HuH-7 (cell line): ENCODE data around the gene ZBTB32.
A peak's percentile ranks its signal among the peaks of the same experiment; 100 is the strongest.
"Not testable (repeated sequence)": the region's sequence is repeated elsewhere in the genome, so short reads cannot be mapped to it uniquely, and the experiment has no call there.

Source experiments
- DNase-seq: peaks from one replicate; pipeline ENCODE4 v3.0.0; 2011; ENCODE audit warnings: low spot score

Gene ZBTB32

GRCh38 chr19:35704218-35704617, at the start of gene ZBTB32:
Gene ZBTB32 (plus strand): TSS chr19:35704558. CDS start chr19:35714627, 10,069 bp downstream.
- no peak for DNase-seq

DNA sequence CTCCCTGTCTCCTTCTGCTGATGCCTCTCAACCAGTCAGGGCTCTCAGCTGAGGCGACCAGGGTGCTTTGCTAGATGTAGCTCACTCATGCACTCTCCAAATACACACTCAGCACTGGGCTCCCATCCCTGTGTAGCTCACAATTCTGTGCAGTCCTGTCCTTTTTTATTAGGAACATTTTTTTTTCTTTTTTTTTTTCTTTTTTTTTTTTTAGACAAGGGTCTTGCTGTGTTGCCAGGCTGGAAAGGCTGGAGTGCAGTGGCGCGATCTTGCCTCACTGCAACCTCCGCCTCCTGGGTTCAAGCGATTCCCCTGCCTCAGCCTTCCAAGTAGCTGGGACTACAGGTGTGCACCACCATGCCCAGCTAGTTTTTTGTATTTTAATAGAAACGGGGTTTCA, 49.5 kb upstream of the ZBTB32 start:
- DNase-seq: not testable (repeated sequence)

DNA sequence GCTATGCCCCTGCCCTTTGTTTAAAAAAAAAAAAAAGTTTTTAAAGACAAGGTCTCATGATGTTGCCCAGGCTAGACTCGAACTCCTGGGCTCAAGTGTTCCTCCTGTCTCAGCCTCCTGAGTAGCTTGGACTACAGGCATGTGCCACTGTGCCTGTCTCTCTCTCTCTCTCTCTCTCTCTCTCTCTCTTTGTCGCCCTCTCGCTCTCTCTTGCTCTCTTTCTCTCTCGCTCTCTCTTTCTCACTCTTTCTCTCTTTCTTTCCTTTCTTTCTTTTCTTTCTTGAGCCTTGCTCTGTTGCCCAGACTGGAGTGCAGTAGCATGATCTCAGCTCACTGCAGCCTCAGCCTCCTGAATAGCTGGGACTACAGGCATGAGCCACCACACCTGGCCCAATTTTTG, 48.8 kb upstream of the ZBTB32 start:
- no peak for DNase-seq

DNA sequence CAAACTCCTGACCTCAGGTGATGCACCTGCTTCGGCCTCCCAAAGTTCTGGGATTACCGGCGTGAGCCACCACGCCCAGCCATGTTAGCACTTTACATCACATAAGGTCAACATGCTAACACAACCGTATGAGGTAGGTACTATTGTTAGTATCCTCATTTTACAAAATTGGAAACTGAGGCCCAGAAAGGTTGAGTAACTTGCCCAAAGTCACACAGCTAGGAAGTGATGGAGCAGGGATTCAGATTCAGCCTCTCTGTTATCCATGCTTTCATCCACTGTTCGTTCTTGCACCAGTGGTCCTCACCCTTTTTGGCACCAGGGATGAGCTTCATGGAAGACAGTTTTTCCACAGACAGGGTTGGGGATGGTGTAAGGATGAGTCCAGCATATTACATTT, 47.7 kb upstream of the ZBTB32 start:
- no peak for DNase-seq

DNA sequence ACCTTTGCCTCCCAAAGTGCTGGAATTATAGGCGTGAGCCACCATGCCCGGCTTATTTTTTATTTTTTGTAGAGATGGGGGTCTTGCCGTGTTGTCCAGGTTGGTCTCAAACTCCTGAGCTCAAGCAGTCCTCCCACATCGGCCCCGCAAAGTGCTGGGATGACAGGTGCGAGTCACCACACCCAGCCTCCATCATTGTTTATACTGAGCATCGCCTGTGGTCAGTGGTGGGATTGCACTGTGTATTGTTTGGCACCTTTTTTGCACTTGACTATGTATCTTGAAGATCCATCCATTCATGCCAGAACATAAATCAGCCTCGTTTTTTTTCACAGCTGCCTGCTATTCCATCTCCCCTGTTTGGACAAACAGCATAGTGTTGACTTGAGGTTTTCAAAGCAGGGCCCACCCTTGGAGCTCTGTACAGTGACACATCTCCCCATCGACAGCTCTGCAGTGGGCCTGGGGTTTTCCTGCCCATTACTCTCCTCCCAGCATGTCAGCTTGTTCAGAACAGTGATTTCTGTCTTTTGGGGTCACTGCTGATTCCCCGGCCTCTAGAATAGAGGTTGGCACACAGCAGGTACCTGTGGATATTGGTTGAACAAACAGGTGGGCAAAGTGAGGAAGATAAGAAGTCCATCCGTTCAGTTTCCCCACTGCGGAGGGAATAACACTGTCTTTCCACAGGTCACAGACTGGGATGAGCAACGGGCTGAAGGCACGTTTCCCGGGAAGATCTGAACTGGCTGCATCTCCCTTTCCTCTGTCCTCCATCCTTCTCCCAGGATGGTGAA, 46.3 kb upstream of the ZBTB32 start:
- DNase-seq: no peak

DNA sequence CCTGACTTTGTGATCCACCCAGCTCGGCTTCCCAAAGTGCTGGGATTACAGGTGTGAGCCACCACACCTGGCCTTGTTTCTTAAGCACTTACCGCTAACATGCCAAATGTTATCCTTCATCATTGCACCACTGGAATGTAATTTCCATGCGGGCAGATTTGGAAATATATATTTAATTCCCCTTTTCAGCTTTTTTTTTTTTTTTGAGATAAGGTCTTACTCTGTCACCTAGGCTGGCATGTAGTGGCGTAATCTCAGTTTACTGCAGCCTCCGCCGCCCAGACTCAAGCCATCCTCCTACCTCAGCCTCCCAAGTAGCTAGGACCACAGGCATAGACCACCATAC, 42.4 kb upstream of the ZBTB32 start:
- no peak for DNase-seq

DNA sequence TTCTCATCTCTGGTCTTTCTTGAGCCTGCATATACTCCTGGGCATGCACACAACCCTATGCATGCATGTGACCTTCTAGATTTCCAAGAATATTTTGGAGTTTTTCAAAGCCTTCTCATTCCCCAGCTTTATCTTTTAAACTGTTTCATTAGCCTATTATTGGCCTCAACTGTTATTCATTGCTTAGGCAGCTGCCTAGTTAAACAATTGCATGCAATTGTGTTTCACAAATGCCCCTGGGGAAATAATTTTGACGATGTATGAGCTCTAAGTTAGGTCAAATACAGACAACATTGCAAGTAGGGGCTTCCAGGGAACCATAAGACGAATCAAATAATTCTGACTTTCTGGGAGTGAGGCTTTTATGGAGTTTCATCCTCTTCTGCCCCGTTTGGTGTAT, 40.4 kb upstream of the ZBTB32 start:
- no peak for DNase-seq

GRCh38 chr19:35665157-35665556, 39.2 kb upstream of the ZBTB32 start:
- no peak for DNase-seq

GRCh38 chr19:35665604-35666003, 38.8 kb upstream of the ZBTB32 start:
- no peak for DNase-seq

DNA sequence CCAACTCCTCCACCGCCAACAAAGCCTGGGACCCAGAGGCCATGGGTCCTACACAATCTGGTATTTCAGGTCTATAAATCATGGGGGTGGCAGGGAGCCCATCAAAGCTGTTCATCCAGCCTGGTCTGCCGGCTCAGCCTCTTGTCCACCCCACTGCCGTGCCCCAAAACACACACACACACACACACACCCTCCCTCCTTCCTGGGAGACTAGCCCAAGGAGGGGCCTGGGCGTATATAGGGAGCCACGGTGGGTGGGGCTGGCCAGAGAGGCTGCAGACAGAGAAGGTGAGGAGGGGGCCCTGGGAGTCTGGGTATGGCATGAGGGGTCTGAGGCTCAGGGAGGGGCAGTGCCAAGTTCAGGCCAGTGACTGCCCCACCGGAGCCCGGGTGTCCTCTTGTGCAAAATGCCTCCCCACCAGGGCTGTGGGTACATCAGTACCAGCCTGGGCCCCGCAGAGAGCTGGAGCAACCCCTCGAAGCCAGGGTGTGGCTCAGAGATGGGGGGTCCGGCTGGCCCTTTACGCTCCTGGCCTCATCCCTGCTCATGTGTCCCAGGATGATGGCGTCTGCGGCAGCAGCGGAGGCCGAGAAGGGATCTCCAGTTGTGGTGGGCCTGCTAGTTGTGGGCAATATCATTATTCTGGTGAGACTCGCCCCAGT, 38.0 kb upstream of the ZBTB32 start, which contains the start of gene UPK1A:
UPK1A (plus strand) TSS at position 267 of the 663 bp plus-strand sequence; CDS start at position 563, 296 bp downstream.
- DNase-seq: no peak

GRCh38 chr19:35669566-35669965, 34.8 kb upstream of the ZBTB32 start:
- no peak for DNase-seq

DNA sequence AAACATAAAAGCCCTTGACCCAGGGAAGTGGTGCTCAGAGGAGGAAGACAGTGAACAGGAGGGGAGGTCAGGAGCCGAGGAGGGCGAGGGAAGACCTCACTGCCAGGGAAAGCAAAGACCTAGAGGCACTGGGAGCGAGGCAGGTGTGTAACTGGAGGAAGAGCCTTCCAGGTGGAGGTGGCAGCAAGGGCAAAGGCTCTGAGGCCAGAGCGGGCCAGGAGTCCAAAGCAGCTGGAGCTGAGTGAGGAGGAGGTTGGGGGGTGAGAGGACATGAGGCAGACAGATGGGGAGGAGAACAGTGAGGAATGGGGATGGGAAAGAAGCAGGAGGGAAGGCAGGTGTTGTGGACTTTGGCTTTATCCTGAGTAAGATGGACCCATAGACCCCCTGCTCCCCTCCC, 34.4 kb upstream of the ZBTB32 start:
- DNase-seq: no peak

- DNase-seq: no peak
Observed at GRCh38 chr19:35670686-35671085, 33.7 kb upstream of the ZBTB32 start.

GRCh38 chr19:35671818-35672217, 32.5 kb upstream of the ZBTB32 start:
- peak; percentile 93 for DNase-seq

GRCh38 chr19:35673121-35673804, 31.1 kb upstream of the ZBTB32 start:
- peak; percentile 93 for DNase-seq

DNA sequence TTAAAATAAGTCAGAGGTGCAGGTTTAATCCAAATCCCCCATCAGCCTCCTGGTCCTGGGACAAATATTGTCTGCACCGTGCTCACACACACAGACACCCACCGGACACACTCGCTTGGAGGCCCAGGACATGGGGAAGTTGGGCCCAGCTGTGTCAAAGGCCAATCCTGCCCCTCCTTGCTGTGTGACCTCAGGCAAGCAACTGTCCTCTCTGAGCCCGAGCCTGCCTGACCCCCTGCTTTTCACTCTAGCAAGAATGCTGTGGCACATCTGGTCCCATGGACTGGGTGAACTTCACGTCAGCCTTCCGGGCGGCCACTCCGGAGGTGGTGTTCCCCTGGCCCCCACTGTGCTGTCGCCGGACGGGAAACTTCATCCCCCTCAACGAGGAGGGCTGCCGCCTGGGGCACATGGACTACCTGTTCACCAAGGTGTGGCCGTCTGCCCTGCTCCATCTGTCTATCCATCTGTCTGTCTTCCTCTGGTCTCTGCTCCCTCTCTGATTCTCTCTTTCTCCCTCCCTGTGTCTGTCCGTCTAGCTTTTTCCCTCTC, 28.7 kb upstream of the ZBTB32 start:
- DNase-seq: no peak

GRCh38 chr19:35689836-35690235, 14.5 kb upstream of the ZBTB32 start:
- DNase-seq: no peak

DNA sequence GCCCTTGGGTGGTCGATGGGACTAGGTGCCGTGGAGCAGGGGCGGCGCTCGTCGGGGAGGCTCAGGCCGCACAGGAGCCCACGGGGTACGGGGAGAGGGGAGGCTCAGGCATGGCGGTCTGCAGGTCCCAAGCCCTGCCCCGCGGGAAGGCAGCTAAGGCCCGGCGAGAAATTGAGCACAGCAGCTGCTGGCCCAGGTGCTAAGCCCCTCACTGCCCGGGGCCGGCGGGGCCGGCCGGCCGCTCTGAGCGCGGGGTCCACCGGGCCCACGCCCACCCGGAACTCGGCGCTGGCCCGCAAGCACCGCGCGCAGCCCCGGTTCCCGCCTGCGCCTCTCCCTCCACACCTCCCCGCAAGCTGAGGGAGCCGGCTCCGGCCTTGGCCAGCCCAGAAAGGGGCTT, 13.3 kb upstream of the ZBTB32 start:
- not testable (repeated sequence) for DNase-seq

DNA sequence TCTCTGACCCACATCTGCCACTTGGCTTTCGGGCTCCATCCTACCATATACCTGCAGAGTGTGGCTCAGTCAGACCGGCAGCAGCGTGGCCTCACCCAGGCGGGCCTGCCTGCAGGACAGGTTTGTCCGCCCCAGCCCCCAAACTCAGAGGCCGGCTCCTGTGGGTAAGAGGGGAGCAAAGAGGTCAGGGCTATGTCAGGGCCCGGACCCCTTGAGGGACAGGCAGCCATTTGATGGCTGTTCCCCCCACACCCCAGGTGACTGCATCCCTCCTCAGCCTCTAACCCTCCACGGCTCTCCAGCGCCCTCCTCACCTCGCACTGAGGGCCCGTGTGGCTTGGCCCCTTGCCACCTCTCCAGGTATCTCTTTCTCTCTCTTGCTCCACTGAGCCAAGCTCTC, 12.3 kb upstream of the ZBTB32 start:
- no peak for DNase-seq

GRCh38 chr19:35693422-35693821, 10.9 kb upstream of the ZBTB32 start:
- no peak for DNase-seq

GRCh38 chr19:35693835-35694599, 10.3 kb upstream of the ZBTB32 start:
- peak; percentile 91 for DNase-seq

- no peak for DNase-seq
Observed at GRCh38 chr19:35695895-35696422, 8.4 kb upstream of the ZBTB32 start.
